ENCODE measurements around the gene F10.

Gene F10

GRCh38 chr13:113129921-113130750 lies 7.5 kb downstream of the F10 start:
- H3K27ac ChIP-seq, result no peak overlapping the region
- H3K4me1 ChIP-seq, result no peaks in the 10 kb centered on the region
- no peak for TF ChIP-seq Cebpa-rat (IDR thresholded peaks at IDR 0.05)
- no peaks in the 10 kb centered on the region for H3K27me3 ChIP-seq
- no peaks in the 10 kb centered on the region for H4K20me1 ChIP-seq
- H3K9ac ChIP-seq, result no peak overlapping the region
- no peak overlapping the region for H3K4me2 ChIP-seq
- no peak overlapping the region for H3K4me3 ChIP-seq
- no peaks in the 10 kb centered on the region for H3K9me3 ChIP-seq
- no peaks in the 10 kb centered on the region for H3K36me3 ChIP-seq

- Histone ChIP-seq H4K20me1 (no peaks in the 10 kb centered on the region), H3K27me3 (no peaks in the 10 kb centered on the region), H3K4me1 (no peaks in the 10 kb centered on the region), H3K4me2 (no peak overlapping the region), H3K36me3 (no peaks in the 10 kb centered on the region), H3K9ac (no peak overlapping the region), H3K4me3 (no peak overlapping the region), H3K27ac (no peak overlapping the region), H3K9me3 (no peaks in the 10 kb centered on the region)
- no peak for TF ChIP-seq Cebpa-rat (IDR thresholded peaks at IDR 0.05)
Measured at GRCh38 chr13:113135281-113135760, 12.7 kb downstream of the F10 start.

- Histone ChIP-seq H3K9ac (no peak overlapping the region), H4K20me1 (no peaks in the 10 kb centered on the region), H3K27me3 (no peaks in the 10 kb centered on the region), H3K4me1 (no peaks in the 10 kb centered on the region), H3K4me2 (no peak overlapping the region), H3K27ac (no peak overlapping the region), H3K4me3 (no peak overlapping the region), H3K36me3 (no peaks in the 10 kb centered on the region), H3K9me3 (no peaks in the 10 kb centered on the region)
- TF ChIP-seq Cebpa-rat (IDR thresholded peaks at IDR 0.05), result no peak
Measured at GRCh38 chr13:113137691-113138298, 15.2 kb downstream of the F10 start.

- Histone ChIP-seq H3K9ac (no peak overlapping the region), H3K4me2 (no peak overlapping the region), H3K36me3 (no peaks in the 10 kb centered on the region)
Measured at GRCh38 chr13:113138792-113139551, 16.4 kb downstream of the F10 start.

GRCh38 chr13:113139577-113139976 lies 17.0 kb downstream of the F10 start:
- H3K4me2 ChIP-seq, result no peak overlapping the region
- H3K4me3 ChIP-seq, result no peak overlapping the region
- no peaks in the 10 kb centered on the region for H3K36me3 ChIP-seq
- no peak overlapping the region for H3K9ac ChIP-seq
- TF ChIP-seq Cebpa-rat (IDR thresholded peaks at IDR 0.05), result no peak
- no peaks in the 10 kb centered on the region for H3K9me3 ChIP-seq
- no peaks in the 10 kb centered on the region for H3K4me1 ChIP-seq
- H3K27ac ChIP-seq, result no peak overlapping the region
- H3K27me3 ChIP-seq, result no peaks in the 10 kb centered on the region
- H4K20me1 ChIP-seq, result no peaks in the 10 kb centered on the region

More at GRCh38 chr13:113138792-113139551, 16.4 kb downstream of the F10 start:
- Histone ChIP-seq H4K20me1 (no peaks in the 10 kb centered on the region), H3K4me3 (no peak overlapping the region), H3K4me1 (no peaks in the 10 kb centered on the region), H3K27me3 (no peaks in the 10 kb centered on the region), H3K27ac (no peak overlapping the region), H3K9me3 (no peaks in the 10 kb centered on the region)
- TF ChIP-seq Cebpa-rat (IDR thresholded peaks at IDR 0.05), result no peak

- Histone ChIP-seq H3K4me2 (no peak overlapping the region), H3K9me3 (no peaks in the 10 kb centered on the region), H3K36me3 (no peaks in the 10 kb centered on the region), H3K27me3 (no peaks in the 10 kb centered on the region), H3K27ac (no peak overlapping the region), H3K4me3 (no peak overlapping the region), H3K4me1 (no peaks in the 10 kb centered on the region), H4K20me1 (no peaks in the 10 kb centered on the region), H3K9ac (no peak overlapping the region)
- no peak for TF ChIP-seq Cebpa-rat (IDR thresholded peaks at IDR 0.05)
Measured at GRCh38 chr13:113140677-113141600, 18.3 kb downstream of the F10 start.

GRCh38 chr13:113141601-113141970 lies 19.0 kb downstream of the F10 start:
- H3K4me3 ChIP-seq, result no peak overlapping the region
- no peak overlapping the region for H3K27ac ChIP-seq
- H3K36me3 ChIP-seq, result no peaks in the 10 kb centered on the region
- H3K27me3 ChIP-seq, result no peaks in the 10 kb centered on the region
- no peaks in the 10 kb centered on the region; the same call in 1 of the 2 replicates for H3K4me1 ChIP-seq
- H3K9me3 ChIP-seq, result no peaks in the 10 kb centered on the region
- H3K9ac ChIP-seq, result no peak overlapping the region
- no peaks in the 10 kb centered on the region for H4K20me1 ChIP-seq
- TF ChIP-seq Cebpa-rat (IDR thresholded peaks at IDR 0.05), result no peak
- H3K4me2 ChIP-seq, result no peak overlapping the region

- Histone ChIP-seq H4K20me1 (no peaks in the 10 kb centered on the region), H3K27ac (no peak overlapping the region), H3K4me1 (no peaks in the 10 kb centered on the region; the same call in 1 of the 2 replicates), H3K27me3 (no peaks in the 10 kb centered on the region), H3K4me3 (no peak overlapping the region), H3K4me2 (no peak overlapping the region), H3K36me3 (no peaks in the 10 kb centered on the region), H3K9ac (no peak overlapping the region), H3K9me3 (no peaks in the 10 kb centered on the region)
- TF ChIP-seq Cebpa-rat (IDR thresholded peaks at IDR 0.05), result no peak
Measured at GRCh38 chr13:113142876-113143275, 20.3 kb downstream of the F10 start.

Measured in BLaER1 (cell line).